NOMO-1 treated with DMSO at 0.1 percent for 48 hours (cell line): ENCODE results near the gene SKAP1.
"Not testable (repeated sequence)": the region's sequence is repeated elsewhere in the genome, so short reads cannot be mapped to it uniquely, and the experiment has no call there.

ENCODE experiments used
- DNase-seq: peaks from one replicate; lab custom pipeline; 2025; ENCODE audit not compliant: unreplicated experiment; lab: John Stamatoyannopoulos, UW

SKAP1 gene

DNA sequence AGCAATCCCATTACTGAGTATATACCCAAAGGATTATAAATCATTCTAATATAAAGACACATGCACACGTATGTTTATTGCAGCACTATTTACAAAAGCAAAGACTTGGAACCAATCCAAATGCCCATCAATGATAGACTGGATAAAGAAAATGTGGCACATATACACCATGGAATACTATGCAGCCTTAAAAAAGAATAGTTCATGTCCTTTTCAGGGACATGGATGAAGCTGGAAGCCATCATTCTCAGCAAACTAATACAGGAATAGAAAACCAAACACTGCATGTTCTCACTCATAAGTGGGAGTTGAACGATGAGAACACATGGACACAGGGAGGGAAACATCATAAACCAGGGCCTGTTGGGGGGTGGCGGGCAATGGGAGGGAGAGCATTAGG, 19.3 kb upstream of the SKAP1 start:
- not testable (repeated sequence) for DNase-seq

DNA sequence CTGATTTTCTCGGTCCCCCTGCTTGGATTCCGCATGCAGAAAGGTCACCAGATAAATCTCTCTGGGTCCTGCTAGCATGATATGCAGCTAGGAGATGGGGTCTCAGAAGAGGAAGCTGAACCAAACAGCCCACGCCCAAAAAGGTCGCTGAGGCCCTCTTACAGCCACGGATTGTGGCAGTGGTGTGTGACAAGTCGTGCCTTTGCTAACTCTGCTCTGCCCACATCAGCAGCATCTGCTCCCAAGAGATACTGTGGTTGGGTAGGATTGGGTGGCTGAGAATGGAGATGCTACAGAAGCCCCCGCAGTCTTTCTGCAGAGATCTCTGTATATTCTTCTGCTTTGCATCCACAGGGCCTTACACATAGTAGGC, 15.2 kb upstream of the SKAP1 start:
- no peak for DNase-seq

DNA sequence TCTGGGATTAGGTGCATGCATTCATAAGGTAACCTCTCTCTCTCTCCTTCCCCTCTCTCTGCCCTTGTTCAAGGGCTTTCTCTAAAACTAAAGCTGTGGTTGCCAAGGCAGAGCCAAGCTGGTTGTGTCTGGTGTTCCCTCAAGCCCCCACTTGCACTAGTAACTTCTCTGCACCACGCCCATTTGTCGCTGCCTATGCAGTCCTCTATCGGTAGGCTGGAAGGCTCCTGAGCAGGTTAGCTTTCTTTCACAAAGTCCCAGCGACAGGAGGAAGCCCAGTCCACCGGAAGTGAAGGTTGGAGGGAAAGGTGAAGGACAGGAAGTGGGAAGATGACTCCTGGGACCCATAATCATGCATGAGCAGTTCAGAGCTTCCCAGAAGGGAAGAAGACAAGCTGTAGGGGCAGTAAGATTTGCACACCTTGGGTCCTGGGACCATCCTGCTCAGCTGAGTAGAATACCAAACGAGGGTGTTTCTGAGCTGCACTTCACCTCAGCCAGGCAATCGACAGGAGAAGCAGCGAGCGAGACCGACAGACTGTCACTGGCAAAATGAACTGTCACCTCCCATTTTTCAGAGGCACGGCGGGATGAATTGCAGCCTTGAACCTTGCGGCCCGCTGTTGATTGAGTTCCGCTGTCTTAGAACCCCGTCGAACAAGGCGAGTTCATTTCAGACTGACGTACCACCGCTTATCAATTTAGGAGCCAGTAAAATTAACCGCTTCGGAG, 14.7 kb upstream of the SKAP1 start:
- DNase-seq, result no peak

DNA sequence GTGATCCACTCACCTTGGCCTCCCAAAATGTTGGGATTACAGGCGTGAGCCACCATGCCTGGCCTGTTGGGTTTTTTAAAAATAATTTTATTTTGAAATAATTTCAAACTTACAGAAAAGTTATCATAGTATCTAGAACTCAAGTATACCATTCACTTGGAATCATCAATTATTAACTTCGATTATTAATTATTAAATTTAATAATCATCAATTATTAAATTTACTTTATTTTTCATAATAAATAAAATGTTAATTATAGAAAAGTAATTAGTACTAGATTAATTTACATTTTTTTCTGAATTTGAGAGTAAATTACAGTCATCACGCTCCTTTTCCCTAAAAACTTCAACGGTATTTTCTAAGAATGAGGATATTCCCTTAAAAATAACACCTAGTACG, 13.7 kb upstream of the SKAP1 start:
- DNase-seq, result no peak

DNA sequence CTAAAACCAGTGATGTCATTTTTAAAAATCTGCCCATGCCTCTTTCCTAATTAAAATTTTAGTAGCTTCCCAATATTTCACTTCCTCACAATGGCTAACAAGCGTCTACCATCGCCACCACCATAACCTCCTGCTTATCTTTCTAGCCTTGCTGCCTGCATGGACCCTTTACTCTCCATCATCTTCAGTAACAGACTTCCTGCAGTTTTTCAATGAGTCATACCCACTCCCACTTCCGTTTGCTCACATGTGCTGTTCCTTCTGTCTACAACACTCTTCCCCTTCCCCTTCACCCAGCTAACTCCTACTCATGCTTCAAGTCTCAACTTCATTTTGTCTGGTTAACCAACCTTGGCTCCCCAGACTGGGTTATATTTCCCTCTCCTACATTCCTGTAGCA, 12.8 kb upstream of the SKAP1 start:
- no peak for DNase-seq

DNA sequence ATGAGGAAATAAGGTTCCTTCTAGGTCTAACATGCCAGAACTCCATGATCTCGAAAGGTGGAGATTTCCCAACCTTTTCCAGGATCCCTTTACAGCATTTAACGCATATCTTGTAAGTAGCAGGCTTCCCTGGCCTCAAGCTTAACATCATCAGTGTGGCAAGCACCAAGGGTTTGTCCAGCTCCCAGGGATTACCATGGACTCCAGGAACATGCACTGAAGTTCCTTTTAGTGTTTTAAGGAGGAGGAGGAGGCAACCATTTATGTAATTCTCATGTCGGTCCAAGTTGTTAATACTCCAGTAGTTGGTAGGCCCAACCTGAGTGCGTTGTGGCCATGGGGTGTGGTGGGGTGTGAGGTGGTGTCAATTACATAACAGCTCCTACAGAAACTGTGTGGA, 11.8 kb upstream of the SKAP1 start:
- no peak for DNase-seq

DNA sequence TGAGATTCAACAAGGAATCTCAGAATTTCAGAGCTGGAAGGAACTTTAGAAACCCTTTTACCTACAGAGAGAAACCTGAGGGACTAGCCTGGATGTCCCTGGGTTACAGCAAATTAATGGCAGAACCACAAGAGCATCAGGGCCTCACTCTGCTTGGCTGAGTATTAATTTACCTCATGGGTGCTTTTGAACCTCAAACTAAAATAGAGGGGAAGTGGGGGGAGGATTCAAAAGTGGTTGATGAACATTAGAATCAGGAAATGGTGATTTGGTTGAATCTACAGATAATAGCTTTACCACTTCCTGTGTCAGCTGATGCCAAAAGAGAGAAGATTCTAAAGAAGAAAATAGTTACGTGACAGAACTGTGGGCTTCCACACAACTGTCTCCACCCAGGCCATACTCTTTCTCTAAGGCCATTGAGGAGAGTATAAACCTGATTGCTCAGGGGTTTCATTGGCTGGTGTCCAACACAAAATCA, 11.3 kb upstream of the SKAP1 start:
- peak; percentile 88 for DNase-seq

DNA sequence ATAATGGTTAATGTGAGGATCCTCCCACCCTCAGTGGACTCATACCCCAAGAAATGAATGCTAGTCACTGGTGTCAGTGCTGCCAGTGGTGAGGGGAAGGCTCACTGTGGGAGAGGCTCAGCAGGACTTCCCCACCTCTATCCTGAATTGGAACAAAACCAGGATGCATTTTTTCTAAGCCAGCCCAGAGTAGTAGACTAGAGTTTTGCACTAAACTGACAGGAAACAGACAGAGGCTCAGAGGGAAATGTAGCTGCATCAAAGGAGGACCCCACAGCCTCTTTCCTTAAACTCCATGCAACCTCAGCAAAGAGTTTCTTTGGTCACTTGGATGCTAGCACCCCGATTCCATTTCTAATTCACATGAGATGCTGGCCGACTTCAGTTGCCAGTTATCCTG, 10.7 kb upstream of the SKAP1 start:
- DNase-seq, result no peak

DNA sequence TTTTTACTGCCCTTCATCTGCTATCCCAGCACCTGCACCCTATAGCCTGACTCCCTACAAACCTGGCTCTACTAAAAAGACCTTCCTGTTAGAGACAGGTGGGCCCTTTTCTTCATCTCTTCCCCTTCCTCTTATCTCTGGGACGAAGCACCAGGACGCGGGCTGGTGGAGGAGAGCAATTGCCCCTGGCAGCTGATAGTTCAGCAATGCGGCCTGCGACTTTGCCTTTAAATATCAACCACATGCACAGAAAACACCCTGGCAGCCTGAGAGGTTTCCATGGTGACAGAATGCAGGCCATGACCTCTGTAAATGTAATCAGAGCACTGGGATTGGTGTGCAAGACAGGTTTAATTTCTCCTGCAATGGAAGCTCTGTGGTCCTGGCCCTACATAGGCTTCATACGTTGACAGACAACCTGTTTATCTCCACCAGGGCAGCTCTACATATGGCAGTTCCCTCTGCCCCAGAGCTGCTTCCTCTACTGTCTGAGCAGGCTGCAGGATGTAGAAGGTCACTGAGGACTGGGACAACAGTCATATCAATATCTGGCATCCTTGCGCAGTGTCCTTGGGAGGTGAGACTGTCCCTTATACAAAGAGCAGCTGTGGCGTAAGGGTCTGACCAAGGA, 10.0 kb upstream of the SKAP1 start:
- DNase-seq, result no peak

DNA sequence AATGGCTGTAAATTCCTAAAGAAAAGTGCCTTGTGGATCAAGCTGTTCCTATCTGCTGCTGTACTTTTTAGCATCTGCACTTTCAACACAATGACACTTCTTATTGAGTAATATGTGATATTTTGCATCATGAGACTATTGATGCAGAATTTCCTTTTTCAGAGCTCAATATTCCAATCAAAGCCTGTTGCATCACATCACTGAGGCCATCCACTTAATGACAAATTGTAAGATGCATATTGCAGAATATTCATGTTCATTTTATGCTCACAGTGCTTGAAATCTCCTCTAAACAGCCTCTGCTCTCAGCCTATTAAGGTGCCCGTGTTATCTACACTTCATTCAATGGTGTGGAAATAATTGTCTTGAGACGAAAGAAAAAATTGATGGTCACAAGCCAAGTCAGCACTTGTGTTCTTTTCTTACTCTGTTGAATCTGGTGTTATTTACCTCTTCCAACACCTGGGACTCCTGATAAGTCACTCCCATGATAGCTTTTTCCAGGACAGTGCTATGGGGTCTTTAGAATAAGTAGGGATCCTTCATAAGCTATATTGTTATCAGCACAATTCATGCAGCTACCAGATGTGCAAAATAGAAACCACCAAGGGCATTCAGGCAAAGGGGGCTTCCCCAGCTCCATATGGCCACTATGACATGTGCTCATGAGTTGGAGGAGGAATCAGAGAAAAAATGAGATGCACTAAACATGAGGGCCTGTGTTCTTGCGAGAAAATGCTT, 9.3 kb upstream of the SKAP1 start:
- DNase-seq, result no peak

DNA sequence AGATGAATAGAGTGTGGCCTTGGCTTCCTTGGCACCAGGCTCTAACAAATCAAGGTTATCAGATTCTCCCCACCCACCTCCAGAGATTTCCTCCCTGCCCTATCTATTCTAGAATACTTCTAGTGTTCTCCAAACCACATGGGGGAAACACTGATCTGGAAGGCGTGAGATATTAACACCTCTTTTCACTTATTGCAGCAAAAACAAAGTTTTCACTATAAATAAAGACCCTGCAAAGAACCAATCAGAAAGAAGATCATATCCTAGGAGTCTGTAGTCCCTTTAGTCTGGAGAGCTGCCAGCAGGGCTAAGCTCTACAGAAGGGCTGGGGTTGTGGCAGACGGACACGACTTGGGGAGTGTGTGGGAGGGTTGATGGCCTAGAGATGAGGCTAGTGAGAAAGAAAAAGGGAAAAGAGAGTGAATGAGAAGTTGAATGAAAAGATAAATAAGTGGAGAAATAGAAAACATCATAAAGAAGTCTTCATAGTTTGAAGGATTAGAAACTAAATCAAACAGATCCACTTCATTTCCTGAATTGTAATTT, 8.6 kb upstream of the SKAP1 start:
- DNase-seq, result no peak

DNA sequence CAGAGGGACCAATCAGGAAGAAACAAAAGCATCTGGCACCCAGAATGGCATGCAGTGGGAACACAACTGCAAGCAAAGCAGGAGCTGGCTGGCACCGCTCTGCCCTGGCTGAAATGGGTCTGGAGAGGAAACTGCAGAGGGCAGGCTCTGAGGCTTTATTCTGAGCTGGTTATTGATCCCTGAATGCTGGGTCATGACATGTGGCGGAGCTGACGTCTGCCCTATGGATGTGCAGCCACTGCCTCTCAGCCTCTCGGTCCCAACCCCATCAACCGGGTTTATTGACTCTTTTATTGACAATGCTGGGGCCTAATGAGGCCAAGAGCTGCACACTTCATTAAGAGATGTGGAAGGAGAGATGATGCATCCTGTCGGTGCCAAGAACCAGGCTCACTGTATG, 3.9 kb upstream of the SKAP1 start:
- no peak for DNase-seq

DNA sequence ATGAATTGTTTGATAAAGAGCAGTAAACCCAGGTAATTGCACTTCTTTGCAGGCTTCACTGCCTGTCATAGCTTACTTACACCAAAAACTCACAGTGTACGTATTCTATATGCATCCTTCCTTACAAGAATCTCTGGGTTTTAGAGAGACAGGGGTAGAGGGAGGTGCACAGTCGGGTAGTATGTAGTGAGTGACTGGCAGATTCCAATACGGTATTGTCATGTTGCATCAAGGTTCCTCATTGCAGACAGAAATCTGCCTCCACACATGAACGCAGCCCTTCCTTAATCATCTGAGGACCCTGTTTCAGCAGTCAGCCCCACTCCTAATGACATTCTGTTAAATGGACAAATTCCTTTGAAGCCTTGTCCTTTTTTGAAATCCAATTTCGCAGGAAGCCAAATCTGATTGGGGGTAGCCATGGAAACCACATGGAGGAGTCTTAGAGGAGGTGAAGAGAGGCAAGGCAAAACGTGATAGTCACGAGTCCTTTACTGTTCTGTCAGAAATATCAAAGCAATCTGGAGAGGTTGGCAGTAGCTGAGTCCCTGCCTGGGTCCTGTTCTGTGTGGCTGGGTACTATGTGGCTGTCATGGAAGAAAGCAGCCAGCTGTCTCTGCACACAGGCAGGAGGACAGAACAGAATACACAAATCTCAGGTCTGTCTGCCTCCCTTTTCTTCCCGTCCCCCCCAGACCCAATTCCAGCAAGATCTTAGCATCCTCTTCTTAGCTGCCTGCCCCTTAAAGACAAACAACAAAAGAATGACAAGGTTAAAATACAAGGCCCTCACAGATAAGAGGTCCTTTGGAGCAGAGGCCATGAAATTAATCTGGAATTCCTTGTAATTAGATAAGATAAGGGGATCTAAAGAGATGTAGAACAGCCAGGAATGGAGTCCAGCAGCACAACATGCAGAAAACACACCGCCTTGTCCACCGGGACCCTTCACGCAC, 3.1 kb upstream of the SKAP1 start:
- DNase-seq, result no peak

DNA sequence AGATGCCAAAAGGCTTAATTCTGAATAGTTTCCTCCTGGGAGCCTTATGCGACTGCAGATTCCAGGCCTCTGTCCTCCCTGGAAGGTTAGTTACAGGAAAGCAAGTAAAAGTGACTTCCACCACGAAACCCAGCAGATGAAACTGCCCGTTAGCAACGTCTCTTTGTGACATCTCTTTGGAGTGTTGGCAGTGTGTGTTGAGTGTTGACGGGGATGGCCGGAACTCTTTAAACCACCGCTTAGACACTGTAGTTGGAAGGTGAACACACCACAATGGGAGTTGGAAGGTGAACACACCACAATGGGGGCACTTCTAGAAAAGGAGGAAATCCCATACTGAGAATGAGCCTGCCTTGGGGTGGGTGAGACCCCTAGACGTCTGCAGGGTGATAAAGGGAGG, 858 bp downstream of the SKAP1 start:
- DNase-seq, result no peak

DNA sequence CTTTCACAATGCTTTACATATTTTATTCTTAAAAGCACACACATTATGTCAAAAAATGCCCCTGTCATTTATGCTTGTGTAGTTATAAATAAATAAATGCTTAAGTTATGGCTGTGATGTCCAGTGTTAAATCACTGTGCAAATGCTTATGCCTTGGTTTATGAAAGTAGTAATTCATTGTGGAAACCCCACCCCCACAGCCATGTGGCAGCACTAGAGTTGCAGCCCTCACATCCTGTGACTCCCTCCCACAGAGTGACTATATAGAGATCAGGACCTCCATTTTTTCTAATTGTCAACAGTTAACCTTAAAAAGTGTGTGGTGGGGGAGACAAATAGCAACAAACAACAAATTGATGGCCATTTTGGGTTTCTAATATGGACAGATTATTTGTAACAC, 2.4 kb downstream of the SKAP1 start:
- DNase-seq, result no peak

DNA sequence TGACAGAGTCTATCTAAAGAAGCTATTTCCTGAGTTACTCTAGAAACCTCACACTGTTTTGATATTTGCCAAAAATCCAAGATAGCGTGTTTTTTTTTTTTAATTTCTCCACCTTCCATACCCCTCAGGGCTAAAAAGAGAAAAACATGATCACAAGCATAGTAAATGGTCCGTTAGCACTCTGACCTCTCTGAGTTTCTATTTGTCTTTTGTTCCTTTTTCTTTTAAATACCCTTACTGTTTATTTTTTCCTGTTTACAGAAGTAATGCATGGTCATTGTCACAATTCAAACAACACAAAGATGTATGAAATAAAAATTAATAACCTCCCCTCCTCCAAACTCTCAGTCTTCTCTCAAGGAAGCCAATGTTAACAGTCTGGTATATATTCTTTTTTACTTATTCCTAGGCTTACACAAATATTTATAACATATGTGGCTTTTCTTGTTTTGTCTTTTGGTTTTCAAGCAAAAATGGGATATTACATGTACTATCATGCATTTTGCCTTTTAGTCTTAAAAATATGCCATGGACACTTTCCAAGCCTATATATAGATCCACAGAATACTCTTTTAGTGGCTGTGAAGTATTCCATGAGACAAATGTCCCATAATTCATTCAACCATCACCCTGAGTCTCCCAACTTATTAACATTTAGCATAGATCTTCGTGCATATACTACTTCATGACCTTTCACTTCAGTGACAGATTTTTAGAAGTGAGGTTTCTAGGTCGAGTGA, 3.1 kb downstream of the SKAP1 start:
- DNase-seq, result no peak

DNA sequence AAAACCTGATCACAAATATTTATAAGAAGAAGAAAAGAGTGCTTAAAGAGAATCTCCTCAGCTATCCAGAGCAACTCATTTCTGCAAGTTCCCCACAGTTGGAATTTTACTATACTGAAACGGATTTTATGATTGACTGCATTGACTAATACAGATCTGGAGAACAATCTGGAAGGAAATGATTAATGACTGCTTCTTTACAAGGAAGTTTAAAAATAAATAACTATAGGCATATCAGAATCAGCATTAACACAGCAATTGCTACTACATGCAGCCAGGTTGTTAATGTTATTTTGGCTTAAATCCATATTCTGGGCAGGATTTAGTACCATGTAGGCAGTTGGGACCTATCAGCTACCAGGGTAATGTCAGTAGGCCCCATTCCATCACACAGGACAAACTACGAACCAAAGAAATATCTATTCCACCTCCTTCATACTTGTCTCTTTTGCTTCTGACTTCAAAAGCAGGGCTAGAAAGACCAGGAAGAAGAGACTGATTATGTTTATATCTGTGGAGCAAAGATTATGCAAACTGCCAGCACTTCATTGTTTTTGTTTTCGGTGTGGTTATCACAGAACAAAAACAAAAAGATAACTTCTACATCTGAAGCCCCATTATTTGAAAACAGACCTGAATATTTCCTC, 3.9 kb downstream of the SKAP1 start:
- no peak for DNase-seq

DNA sequence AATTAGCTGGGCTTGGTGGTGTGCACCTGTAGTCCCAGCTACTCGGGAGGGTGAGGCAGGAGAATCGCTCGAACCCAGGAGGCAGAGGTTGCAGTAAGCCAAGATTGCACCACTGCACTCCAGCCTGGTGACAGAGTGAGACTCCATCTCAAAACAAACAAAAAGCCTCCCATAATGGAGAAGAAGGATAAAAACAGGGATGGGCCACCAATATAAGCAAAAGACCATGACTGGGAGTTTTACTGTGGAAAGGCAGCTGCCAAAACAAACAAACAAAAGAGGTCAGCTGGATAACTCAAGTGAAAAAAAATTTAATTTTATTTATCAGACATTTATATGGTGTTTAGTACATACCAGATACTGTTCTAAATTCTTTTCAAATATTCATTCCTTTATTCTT, 8.0 kb downstream of the SKAP1 start:
- not testable (repeated sequence) for DNase-seq

DNA sequence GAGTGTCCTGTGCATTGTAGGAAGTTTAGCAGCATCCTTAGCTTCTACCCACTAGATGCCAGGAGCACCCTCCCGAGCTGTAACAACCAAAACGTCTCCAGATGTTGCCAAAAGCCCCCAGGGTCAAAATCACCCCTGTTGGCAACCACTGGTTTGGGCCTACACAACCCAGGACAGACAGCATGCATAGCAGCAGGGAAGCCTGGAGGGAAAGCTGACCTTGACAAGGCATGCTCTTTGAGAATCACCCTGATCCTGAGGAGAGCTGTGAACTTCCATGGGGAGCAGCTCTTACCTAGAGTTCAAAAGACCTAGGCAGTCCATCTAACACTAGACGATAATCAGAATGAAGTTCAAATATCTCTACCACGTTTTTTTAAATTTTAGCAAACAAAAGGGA, 9.2 kb downstream of the SKAP1 start:
- no peak for DNase-seq

DNA sequence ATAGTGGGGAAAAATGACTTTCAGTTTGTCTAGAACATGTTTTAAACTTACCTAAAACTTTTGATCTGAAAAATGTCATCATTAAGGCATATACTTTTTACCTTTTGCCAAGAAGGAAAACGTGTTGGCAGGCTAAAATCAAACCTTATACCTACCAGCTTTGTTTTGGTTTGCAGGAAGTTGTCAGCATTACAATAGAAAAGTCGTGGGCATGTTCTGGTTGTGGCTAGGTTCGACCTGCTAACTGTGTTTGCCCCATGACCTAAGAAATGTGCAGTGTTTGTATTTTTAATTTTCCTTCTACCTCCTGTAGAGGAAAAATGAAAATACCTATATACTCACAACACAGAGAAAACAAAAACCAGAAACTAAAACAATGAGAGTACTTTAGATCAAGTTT, 13.0 kb downstream of the SKAP1 start:
- DNase-seq, result no peak
